ENCODE results near the gene DENND4B.

Gene DENND4B

GRCh38 chr1:153880024-153880423 is 66.5 kb downstream of the DENND4B start:
- no peak for TF ChIP-seq GATA3 (IDR thresholded peaks at IDR 0.05; ENCODE audit: low read depth, low read length)
- TF ChIP-seq GATA2 (IDR thresholded peaks at IDR 0.05; ENCODE audit: low read depth, low read length), result no peak
